ENCODE data around the gene CAMSAP1.
"Not testable (repeated sequence)": the region's sequence is repeated elsewhere in the genome, so short reads cannot be mapped to it uniquely, and the experiment has no call there.

The CAMSAP1 gene

GRCh38 chr9:135901031-135901758 lies 6.2 kb downstream of the CAMSAP1 start:
- TF ChIP-seq CTCF (IDR thresholded peaks at IDR 0.05; ENCODE audit: insufficient read depth, low read depth, low read length, missing control alignments): no peak
- DNase-seq (ENCODE audit: low read depth): no peak
- H3K4me3 ChIP-seq (ENCODE audit: low read depth, low read length): no peak overlapping the region

DNA sequence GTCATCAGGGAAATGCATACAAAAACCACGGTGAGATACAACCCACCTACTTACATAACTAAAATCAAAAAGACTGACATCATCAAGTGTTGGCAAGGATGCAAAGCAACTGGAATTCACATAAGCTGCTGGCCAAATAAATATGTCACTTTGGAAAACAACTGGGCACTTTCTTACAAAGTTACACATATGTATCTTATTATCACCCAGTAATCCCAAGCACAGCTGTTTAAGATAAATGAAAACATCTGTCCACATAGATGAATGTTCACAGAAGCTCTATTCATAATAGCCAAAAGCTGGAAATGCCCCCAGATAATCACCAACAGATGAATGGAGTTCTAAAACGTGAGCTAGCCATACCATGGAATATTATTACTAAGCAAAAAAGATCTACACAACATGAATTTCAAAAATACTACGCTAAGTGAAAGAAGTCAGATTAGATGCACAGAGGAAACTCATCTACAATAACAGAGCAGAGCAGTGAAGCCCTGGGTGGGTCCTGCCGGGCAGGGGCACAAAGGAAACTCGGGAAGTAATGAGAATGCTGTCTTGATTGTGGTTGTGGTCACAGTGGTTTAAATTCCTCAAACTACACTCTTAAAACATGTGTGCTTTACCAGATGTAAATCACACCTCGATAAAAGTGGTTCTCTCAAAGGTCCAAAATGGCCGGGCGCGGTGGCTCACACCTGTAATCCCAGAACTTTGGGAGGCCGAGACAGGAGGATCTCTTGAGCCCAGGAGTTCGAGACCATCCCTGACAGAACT lies 8.5 kb downstream of the CAMSAP1 start:
- DNase-seq (ENCODE audit: low read depth): no peak
- H3K4me3 ChIP-seq (ENCODE audit: low read depth, low read length): no peak overlapping the region
- TF ChIP-seq CTCF (IDR thresholded peaks at IDR 0.05; ENCODE audit: insufficient read depth, low read depth, low read length, missing control alignments): no peak

- TF ChIP-seq CTCF (IDR thresholded peaks at IDR 0.05; ENCODE audit: insufficient read depth, low read depth, low read length, missing control alignments): no peak
- no peak overlapping the region for H3K4me3 ChIP-seq (ENCODE audit: low read depth, low read length)
- no peak for DNase-seq (ENCODE audit: low read depth)
Observed at GRCh38 chr9:135896626-135897025, 10.7 kb downstream of the CAMSAP1 start.

DNA sequence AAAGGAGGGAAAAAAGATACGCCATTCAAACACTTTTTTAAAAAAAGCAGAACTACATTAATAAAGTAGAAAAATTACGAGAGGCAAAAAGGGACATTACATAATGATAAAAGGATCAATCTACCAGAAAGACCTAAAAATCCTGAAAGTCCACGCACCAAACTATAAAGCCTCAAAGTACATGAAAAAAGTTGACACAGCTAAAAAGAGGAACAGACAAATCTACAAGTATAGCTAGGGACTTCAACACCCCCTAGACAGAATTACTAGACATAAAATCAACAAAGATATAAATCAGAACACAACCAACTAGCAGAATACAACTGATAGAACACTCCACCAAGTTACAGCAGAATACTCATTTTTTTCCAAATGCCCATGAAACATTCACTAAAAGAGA lies 11.1 kb downstream of the CAMSAP1 start:
- TF ChIP-seq CTCF (IDR thresholded peaks at IDR 0.05; ENCODE audit: insufficient read depth, low read depth, low read length, missing control alignments): no peak
- no peak overlapping the region for H3K4me3 ChIP-seq (ENCODE audit: low read depth, low read length)
- DNase-seq (ENCODE audit: low read depth): no peak

DNA sequence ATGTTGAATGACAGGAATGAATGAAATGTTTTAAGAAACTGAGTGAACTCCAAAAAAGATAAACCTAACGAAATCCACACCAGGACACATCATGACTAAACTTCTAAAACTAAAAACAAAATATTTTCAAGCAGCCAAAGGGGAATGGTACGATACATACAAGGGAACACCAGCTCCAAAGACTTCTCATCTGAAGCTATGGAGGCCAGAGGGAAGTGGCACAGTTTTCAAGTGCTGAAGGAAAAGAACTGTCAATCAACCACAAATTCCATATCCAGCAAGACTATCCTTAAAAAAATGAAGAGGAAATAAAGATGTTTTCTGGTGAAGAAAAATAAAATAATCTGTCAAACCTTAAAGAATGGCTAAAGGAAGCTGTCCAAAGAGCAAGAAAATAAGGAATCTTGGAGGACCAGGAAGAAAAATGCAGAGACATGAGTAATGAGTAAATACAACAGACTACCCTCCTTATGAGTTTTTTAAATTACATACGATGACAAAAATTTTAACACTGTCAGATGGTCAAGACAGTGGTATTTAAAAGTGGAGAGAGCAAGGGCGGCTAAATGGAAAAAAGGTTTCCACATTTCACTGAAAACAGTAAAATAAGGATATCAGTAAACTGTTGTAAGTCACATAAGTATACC lies 12.0 kb downstream of the CAMSAP1 start:
- H3K4me3 ChIP-seq (ENCODE audit: low read depth, low read length): no peak overlapping the region
- no peak for TF ChIP-seq CTCF (IDR thresholded peaks at IDR 0.05; ENCODE audit: insufficient read depth, low read depth, low read length, missing control alignments)
- no peak for DNase-seq (ENCODE audit: low read depth)

- H3K4me3 ChIP-seq (ENCODE audit: low read depth, low read length): no peak overlapping the region
- no peak for TF ChIP-seq CTCF (IDR thresholded peaks at IDR 0.05; ENCODE audit: insufficient read depth, low read depth, low read length, missing control alignments)
- DNase-seq (ENCODE audit: low read depth): no peak
Observed at GRCh38 chr9:135893104-135893503, 14.2 kb downstream of the CAMSAP1 start.

- not testable (repeated sequence) for H3K4me3 ChIP-seq (ENCODE audit: low read depth, low read length); DNase-seq (ENCODE audit: low read depth)
Observed at GRCh38 chr9:135892327-135892726, 15.0 kb downstream of the CAMSAP1 start.
